Small intestine (tissue), 7 donors: Measurements from ENCODE around the gene ADRB1. TPM values are rescaled to one million over a fixed set of nuclear protein-coding genes. Genes with fewer than 3 reads are reported as not detected.

Experiments
- DNase-seq, 2 donors: peaks; one replicate each; pipeline versions ENCODE4 v3.0.0 to v3.0.0-alpha.2; 2013
- FAIRE-seq: peaks from 2 replicates; lab custom pipeline; 2012; peaks lifted over from hg19 to GRCh38; lab: Jason Lieb, UNC
- H3K27ac ChIP-seq, 3 donors: one replicate each; pipeline ENCODE4 v1.5.1; 2013; ENCODE audit warnings: low read length in 2 of 3, mild to moderate bottlenecking in 2 of 3, control low read depth in 1 of 3, inconsistent platforms in 1 of 3, low read depth in 1 of 3, moderate library complexity in 1 of 3
- H3K27me3 ChIP-seq, 3 donors: one replicate each; pipeline ENCODE4 v1.6.1; 2013; ENCODE audit warnings: low read length in 3 of 3, inconsistent platforms in 1 of 3; ENCODE audit not compliant: control insufficient read depth in 3 of 3, insufficient read depth in 3 of 3
- H3K36me3 ChIP-seq, 3 donors: one replicate each; pipeline ENCODE4 v1.6.1; 2013; ENCODE audit warnings: low read length in 3 of 3, inconsistent platforms in 1 of 3, low read depth in 1 of 3, mild to moderate bottlenecking in 1 of 3, moderate library complexity in 1 of 3; ENCODE audit not compliant: control insufficient read depth in 3 of 3, insufficient read depth in 2 of 3
- H3K4me1 ChIP-seq, 3 donors: one replicate each; pipeline ENCODE4 v1.6.1; 2013; ENCODE audit warnings: low read length in 2 of 3, inconsistent platforms in 1 of 3, low read depth in 1 of 3, mild to moderate bottlenecking in 1 of 3, moderate library complexity in 1 of 3; ENCODE audit not compliant: control insufficient read depth in 3 of 3, insufficient read depth in 2 of 3
- H3K4me3 ChIP-seq, 3 donors: one replicate each; pipeline ENCODE4 v1.5.1; 2013; ENCODE audit warnings: low read length in 3 of 3, control low read depth in 1 of 3, inconsistent platforms in 1 of 3, low read depth in 1 of 3, mild to moderate bottlenecking in 1 of 3, moderate library complexity in 1 of 3
- H3K9me3 ChIP-seq, 2 donors: one replicate each; pipeline ENCODE4 v1.6.1; 2013; ENCODE audit warnings: low read depth in 1 of 2, low read length in 1 of 2; ENCODE audit not compliant: control insufficient read depth in 2 of 2, insufficient read depth in 1 of 2
- WGBS, 3 donors: extraction: QIAGEN DNeasy Blood & Tissue Kit; methylation state at CpG; one replicate each; pipeline ENCODE4 v1.1.7; 2013; 5-methylcytosine and 5-hydroxymethylcytosine counted together
- polyA plus RNA-seq, 4 donors: library from polyadenylated mRNA; stranded (reverse) in 3 of 4; unstranded in 1 of 4; fragments of 200-250 nt in 3 of 4; fragments of 120-200 nt in 1 of 4; gene quantifications; one replicate each; pipeline versions ENCODE4 v1.2.1 to v1.2.3, GENCODE V29; 2013
- donor health status: healthy with polysubstance abuse.
- donor health status: control.
- donor health status: control.
- donor health status: Bipolar disorder and iron deficiency.
- donor health status: healthy.

ADRB1 gene
- polyA plus RNA-seq, 4 donors = 0.54 to 1.0 (median 0.84) TPM; not detected in 1

GRCh38 chr10:114028425-114028824 lies 15.2 kb upstream of the ADRB1 start:
- Histone ChIP-seq H3K27ac (no peak overlapping the region), H3K4me3 (no peak overlapping the region), H3K4me1 (no peaks in the 10 kb centered on the region), H3K36me3 (no peaks in the 10 kb centered on the region), H3K9me3 (no peaks in the 10 kb centered on the region), H3K27me3 (no peaks in the 10 kb centered on the region)
- 95 to 97% (median 96%) methylated on average over 4 of the region's 4 CpGs for WGBS, 3 donors
- DNase-seq (no peak), FAIRE-seq (no peak)

GRCh38 chr10:114029655-114030054 lies 14.0 kb upstream of the ADRB1 start:
- H3K27me3 ChIP-seq = no peaks in the 10 kb centered on the region
- 72 to 85% (median 78%) methylated on average over 4 of the region's 4 CpGs for WGBS, 3 donors
- no peaks in the 10 kb centered on the region for H3K9me3 ChIP-seq
- no peak for FAIRE-seq
- no peak for DNase-seq
- no peak overlapping the region for H3K27ac ChIP-seq
- H3K4me1 ChIP-seq = no peaks in the 10 kb centered on the region
- H3K4me3 ChIP-seq = no peak overlapping the region
- no peaks in the 10 kb centered on the region for H3K36me3 ChIP-seq

- no peaks in the 10 kb centered on the region for H3K27me3 ChIP-seq
- no peak overlapping the region for H3K4me3 ChIP-seq
- FAIRE-seq (no peak), DNase-seq (no peak)
- H3K27ac ChIP-seq = no peak overlapping the region
- H3K36me3 ChIP-seq = no peaks in the 10 kb centered on the region
- WGBS, 3 donors = 89 to 91% (median 90%) methylated on average over 6 of the region's 6 CpGs
- H3K9me3 ChIP-seq = no peaks in the 10 kb centered on the region
- no peaks in the 10 kb centered on the region for H3K4me1 ChIP-seq
Observed at GRCh38 chr10:114030140-114030539, 13.5 kb upstream of the ADRB1 start.

- FAIRE-seq = no peak
Observed at GRCh38 chr10:114031073-114031972, 12.3 kb upstream of the ADRB1 start.

GRCh38 chr10:114033566-114033965 lies 10.1 kb upstream of the ADRB1 start:
- 72 to 87% (median 87%) methylated on average over 3 of the region's 3 CpGs for WGBS, 3 donors
- Histone ChIP-seq H3K27me3 (peaks cover 0 to under 1% (median 0%) of the 10 kb centered on the region in 3 donors), H3K4me3 (no peak overlapping the region), H3K4me1 (no peaks in the 10 kb centered on the region), H3K9me3 (no peaks in the 10 kb centered on the region), H3K36me3 (no peaks in the 10 kb centered on the region), H3K27ac (no peak overlapping the region)
- DNase-seq (no peak), FAIRE-seq (no peak)

More at GRCh38 chr10:114031073-114031972, 12.3 kb upstream of the ADRB1 start:
- Histone ChIP-seq H3K27ac (no peak overlapping the region), H3K4me1 (no peaks in the 10 kb centered on the region), H3K27me3 (no peaks in the 10 kb centered on the region), H3K36me3 (no peaks in the 10 kb centered on the region), H3K9me3 (no peaks in the 10 kb centered on the region), H3K4me3 (no peak overlapping the region)
- no peak for DNase-seq
- 85 to 89% (median 87%) methylated on average over 6 of the region's 6 CpGs for WGBS, 3 donors

GRCh38 chr10:114034923-114035645 lies 8.6 kb upstream of the ADRB1 start:
- 84 to 91% (median 89%) methylated on average over 12 of the region's 12 CpGs for WGBS, 3 donors
- FAIRE-seq = no peak

GRCh38 chr10:114035791-114036190 lies 7.9 kb upstream of the ADRB1 start:
- H3K36me3 ChIP-seq = no peaks in the 10 kb centered on the region
- no peak for DNase-seq
- no peaks in the 10 kb centered on the region for H3K9me3 ChIP-seq
- WGBS, 3 donors = 76 to 93% (median 90%) methylated on average over 5 of the region's 5 CpGs
- FAIRE-seq = no peak
- no peak overlapping the region for H3K27ac ChIP-seq
- no peak overlapping the region for H3K4me3 ChIP-seq
- H3K4me1 ChIP-seq = no peaks in the 10 kb centered on the region
- peaks cover 0 to 14% (median 2%) of the 10 kb centered on the region in 3 donors for H3K27me3 ChIP-seq

More at GRCh38 chr10:114034923-114035645, 8.6 kb upstream of the ADRB1 start:
- no peaks in the 10 kb centered on the region for H3K4me1 ChIP-seq
- DNase-seq = no peak
- H3K4me3 ChIP-seq = no peak overlapping the region
- no peaks in the 10 kb centered on the region for H3K9me3 ChIP-seq
- H3K27ac ChIP-seq = no peak overlapping the region
- no peaks in the 10 kb centered on the region for H3K36me3 ChIP-seq
- H3K27me3 ChIP-seq = peaks cover 0 to 10% (median 0%) of the 10 kb centered on the region in 3 donors

GRCh38 chr10:114038819-114039218 lies 4.8 kb upstream of the ADRB1 start:
- Histone ChIP-seq H3K27ac (no peak overlapping the region), H3K4me1 (peaks cover 0 to 5% (median 0%) of the 10 kb centered on the region in 3 donors), H3K9me3 (no peaks in the 10 kb centered on the region), H3K36me3 (no peaks in the 10 kb centered on the region), H3K4me3 (no peak overlapping the region), H3K27me3 (peaks cover 0 to 39% (median 4%) of the 10 kb centered on the region in 3 donors)
- DNase-seq (no peak), FAIRE-seq (no peak)
- WGBS, 3 donors = 76 to 85% (median 83%) methylated on average over 3 of the region's 3 CpGs
